ENCODE results near the gene IRGQ. TPM values are rescaled to one million over a fixed set of nuclear protein-coding genes. Genes with fewer than 3 reads are reported as not detected.
"Not testable (repeated sequence)": the region's sequence is repeated elsewhere in the genome, so short reads cannot be mapped to it uniquely, and the experiment has no call there.

The IRGQ gene
- total RNA-seq, 8 experiments from 2014 or later, result 17.2 to 46.5 (median 29.0) TPM

DNA sequence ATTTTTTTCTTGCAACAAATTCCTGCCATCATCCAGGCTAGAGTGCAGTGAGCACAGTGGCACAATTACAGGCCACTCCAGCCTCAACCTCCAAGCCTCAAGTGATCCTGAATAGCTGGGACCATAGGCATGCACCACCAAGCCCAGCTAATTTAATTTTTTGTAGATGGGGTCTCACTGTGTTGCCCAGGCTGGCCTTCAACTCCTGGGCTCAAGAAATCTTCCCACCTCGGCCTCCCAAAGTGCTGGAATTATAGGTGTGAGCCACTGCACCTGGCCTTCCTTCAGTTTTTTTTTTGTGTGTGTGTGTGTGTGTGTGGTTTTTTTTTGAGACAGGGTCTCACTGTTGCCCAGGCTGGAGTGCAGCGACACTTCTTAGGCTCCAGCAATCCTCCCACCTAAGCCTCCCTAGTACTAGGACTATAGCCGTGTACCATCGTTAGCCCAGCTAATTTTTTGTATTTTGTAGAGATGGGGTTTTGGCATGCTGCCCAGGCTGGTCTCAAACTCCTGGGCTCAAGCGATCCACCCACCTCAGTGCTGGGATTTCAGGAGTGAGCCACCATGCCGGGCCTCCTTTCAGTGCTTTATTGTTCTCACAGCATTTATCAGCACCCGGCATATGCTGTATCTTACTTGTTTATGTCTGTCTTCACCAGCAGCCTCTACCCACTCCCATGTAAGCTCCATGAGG is 10.1 kb upstream of the IRGQ start:
- ATAC-seq (replicated peaks in 6 of 8), result peak in 1 of 8 experiments; percentile 19
- 56 to 100% (median 88%) methylated on average over 1 to 7 of the region's 7 CpGs; no CpG with 5 or more reads in 3 of the 10 experiments for WGBS, 10 experiments
- Histone ChIP-seq H3K27ac (no peak overlapping the region), H3K4me1 (replicated peaks in 1 of 2) (no peaks in the 10 kb centered on the region), H3K4me3 (no peak overlapping the region)
- in situ Hi-C loops (cut with MboI; ENCODE audit: low pct_unique_long_range_greater_than_20kb in 2 of 9, low sequenced_read_pairs in 9 of 9, unreplicated experiment in 9 of 9), result no loop called here

DNA sequence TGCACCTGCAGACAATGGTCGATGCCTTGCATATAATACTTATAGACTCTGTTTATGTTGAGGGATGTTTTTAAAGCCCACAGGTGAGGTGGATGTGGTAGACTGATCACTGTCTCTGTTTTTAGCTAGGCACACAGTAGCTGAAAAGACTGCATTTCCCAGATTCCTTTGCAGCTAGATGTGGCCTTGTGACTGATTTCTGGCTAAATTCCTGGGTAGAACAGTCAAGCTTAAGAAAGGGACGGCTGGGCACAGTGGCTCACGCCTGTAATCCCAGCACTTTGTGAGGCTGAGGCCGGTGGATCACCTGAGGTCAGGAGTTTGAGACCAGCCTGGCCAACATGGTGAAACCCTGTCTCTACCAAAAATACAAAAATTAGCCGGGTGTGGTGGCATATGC is 4.4 kb upstream of the IRGQ start:
- ATAC-seq (replicated peaks in 6 of 8); H3K27ac ChIP-seq; in situ Hi-C loops (cut with MboI; ENCODE audit: low pct_unique_long_range_greater_than_20kb in 2 of 9, low sequenced_read_pairs in 9 of 9, unreplicated experiment in 9 of 9); H3K4me3 ChIP-seq; H3K4me1 ChIP-seq (replicated peaks in 1 of 2): not testable (repeated sequence)
- WGBS, 10 experiments, result 80 to 100% (median 100%) methylated on average over 1 of the region's 5 CpGs; no CpG with 5 or more reads in 7 of the 10 experiments

DNA sequence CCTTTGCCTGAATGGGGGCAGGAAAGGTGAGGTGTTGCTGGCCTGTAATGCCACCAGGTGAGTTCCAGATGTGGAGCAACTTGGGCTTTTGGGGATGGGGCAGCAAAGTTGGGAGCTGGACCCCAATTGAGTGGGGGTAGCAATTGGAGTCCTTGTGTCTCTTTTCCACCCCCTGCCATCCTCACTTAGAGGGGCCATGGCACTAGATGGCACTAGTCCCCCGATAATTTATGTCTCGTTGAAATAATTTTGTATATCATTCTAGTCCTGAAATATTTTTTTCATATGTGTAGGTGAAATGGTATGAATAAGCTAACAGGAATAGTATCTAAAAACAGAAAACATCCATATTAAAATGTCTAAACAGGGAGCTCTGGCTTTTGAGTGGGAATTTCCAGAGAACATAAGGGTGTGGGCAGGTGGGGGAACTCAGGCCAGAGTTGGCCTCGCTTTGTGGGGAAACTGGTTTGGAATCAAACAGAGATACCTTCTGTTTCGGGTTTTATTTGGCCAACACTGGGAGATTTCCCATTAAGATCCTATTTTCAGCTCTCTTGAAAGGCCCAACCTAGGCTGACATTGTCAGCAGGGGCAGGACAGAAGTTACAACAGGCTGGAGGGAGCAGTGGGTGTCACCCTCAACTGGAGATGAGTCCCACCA is 3.8 kb upstream of the IRGQ start:
- in situ Hi-C loops (cut with MboI; ENCODE audit: low pct_unique_long_range_greater_than_20kb in 2 of 9, low sequenced_read_pairs in 9 of 9, unreplicated experiment in 9 of 9), result no loop called here
- ATAC-seq (replicated peaks in 6 of 8), result no peak
- 52 to 96% (median 80%) methylated on average over 2 to 4 of the region's 4 CpGs; no CpG with 5 or more reads in 1 of the 10 experiments for WGBS, 10 experiments
- peaks cover 3 to 7% of the 10 kb centered on the region in 2 donors for H3K4me1 ChIP-seq (replicated peaks in 1 of 2)
- no peak overlapping the region for H3K27ac ChIP-seq
- H3K4me3 ChIP-seq, result no peak overlapping the region

DNA sequence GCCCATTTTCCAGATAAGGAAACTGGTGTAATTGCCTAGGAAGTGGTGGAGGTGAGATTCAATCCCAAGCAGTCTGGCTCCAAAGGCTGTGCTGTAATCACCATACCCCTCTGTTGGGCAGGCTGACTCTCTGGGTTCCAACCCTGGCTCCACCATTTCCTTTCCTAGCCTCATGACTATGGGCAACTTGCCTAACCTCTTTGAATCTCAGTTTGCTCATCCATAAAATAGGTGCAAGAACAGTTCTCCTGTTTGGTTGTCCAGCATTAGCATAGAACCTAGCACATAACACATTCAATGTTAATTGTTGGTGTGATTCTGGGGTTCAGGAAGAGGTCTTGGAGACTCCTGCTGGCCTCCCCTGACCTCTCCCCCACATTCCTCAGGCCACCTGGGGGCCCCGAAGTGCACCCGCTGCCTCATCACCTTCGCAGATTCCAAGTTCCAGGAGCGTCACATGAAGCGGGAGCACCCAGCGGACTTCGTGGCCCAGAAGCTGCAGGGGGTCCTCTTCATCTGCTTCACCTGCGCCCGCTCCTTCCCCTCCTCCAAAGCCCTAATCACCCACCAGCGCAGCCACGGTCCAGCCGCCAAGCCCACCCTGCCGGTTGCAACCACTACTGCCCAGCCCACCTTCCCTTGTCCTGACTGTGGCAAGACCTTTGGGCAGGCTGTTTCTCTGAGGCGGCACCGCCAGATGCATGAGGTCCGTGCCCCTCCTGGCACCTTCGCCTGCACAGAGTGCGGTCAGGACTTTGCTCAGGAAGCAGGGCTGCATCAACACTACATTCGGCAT is 2.7 kb upstream of the IRGQ start:
- H3K4me1 ChIP-seq (replicated peaks in 1 of 2), result peaks cover 11 to 16% of the 10 kb centered on the region in 2 donors
- H3K4me3 ChIP-seq, result no peak overlapping the region
- ATAC-seq (replicated peaks in 6 of 8), result no peak
- in situ Hi-C loops (cut with MboI; ENCODE audit: low pct_unique_long_range_greater_than_20kb in 2 of 9, low sequenced_read_pairs in 9 of 9, unreplicated experiment in 9 of 9), result no loop called here
- no peak overlapping the region for H3K27ac ChIP-seq
- WGBS, 10 experiments, result 75 to 100% (median 94%) methylated on average over 1 to 9 of the region's 19 CpGs; no CpG with 5 or more reads in 5 of the 10 experiments

DNA sequence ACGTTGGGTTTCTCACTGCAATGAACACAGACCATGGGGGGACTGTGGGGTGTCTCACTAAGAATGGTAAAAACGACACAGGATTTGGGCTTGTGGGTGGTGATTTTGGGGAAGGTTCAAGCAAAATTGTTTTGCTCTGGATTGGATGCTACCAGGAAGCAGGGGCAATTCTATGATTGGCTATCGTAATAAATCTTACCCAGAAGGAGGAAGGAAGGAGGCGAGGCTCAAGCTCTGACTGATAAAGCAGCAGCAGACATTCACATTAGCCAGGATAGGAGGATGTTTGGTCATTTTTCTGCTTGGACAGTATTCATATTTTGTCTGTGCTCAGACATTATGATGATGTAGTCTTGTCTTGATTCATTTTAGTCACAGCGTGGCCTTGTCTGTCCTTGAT is 1.9 kb upstream of the IRGQ start:
- ATAC-seq (replicated peaks in 6 of 8), result no peak
- 10 to 86% (median 61%) methylated on average over 1 to 5 of the region's 5 CpGs; no CpG with 5 or more reads in 2 of the 10 experiments for WGBS, 10 experiments
- Histone ChIP-seq H3K4me3 (no peak overlapping the region), H3K27ac (no peak overlapping the region), H3K4me1 (replicated peaks in 1 of 2) (peaks cover 12 to 16% of the 10 kb centered on the region in 2 donors)
- in situ Hi-C loops (cut with MboI; ENCODE audit: low pct_unique_long_range_greater_than_20kb in 2 of 9, low sequenced_read_pairs in 9 of 9, unreplicated experiment in 9 of 9), result no loop called here

DNA sequence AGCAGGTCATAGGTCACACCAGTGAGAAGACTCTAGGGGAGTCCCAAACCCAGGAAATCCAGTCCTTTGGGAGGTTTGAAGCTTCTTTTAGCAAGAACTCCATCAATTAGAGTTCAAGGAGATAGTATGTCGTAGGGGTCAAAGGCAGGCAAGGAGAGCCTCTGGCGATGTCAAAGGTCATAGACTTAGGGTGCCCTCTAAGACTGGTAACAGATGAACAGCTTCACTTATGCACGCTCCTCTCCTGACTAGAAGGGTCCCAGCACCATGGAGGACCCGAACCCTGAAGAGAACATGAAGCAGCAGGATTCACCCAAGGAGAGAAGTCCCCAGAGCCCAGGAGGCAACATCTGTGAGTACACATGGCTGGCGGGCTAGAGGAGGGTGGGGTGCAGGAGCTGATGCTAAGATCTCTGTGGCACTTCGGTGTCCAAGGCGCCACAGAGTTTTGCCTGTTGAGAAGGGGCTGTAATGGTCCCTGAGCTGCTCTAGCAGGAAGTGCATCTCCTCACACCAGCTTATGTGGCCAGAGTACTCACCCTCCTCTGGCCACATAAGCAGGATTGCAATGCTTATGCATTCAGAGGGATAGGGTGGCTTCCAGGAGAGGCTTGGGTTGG is 1.0 kb upstream of the IRGQ start:
- 0 to 8% (median 0%) methylated on average over 2 to 5 of the region's 7 CpGs; no CpG with 5 or more reads in 6 of the 10 experiments for WGBS, 10 experiments
- in situ Hi-C loops (cut with MboI; ENCODE audit: low pct_unique_long_range_greater_than_20kb in 2 of 9, low sequenced_read_pairs in 9 of 9, unreplicated experiment in 9 of 9), result no loop called here
- ATAC-seq (replicated peaks in 6 of 8), result no peak
- peaks cover 12 to 16% of the 10 kb centered on the region in 2 donors for H3K4me1 ChIP-seq (replicated peaks in 1 of 2)
- H3K27ac ChIP-seq, result peak overlapping the region; percentile 98 to 100
- peak overlapping the region; percentile 35 to 47 (median 43) for H3K4me3 ChIP-seq

DNA sequence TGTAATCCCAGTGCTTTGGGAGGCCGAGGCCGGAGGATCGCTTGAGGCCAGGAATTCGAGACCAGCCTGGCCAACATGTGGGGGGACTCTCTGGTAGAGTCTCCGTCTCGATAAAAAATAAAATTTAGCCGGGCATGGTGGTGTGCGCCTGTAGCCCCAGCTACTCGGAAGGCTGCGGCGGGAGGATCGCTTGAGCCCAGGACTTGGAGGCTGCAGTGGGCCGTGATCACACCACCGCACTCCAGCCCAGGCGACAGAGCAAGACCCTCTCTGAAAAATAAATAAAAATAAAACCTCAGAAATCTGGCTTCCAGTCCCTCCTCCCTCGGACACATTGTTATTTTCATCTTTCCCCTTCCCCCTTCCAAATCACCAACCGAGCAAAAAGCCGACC is 332 bp downstream of the IRGQ start:
- H3K4me1 ChIP-seq (replicated peaks in 1 of 2), result peaks cover 12 to 16% of the 10 kb centered on the region in 2 donors
- peak overlapping the region; percentile 47 to 65 (median 61) for H3K4me3 ChIP-seq
- peak; percentile 9 to 28 (median 23) for ATAC-seq (replicated peaks in 6 of 8)
- 0 to 20% (median 3%) methylated on average over 1 to 16 of the region's 18 CpGs; no CpG with 5 or more reads in 2 of the 10 experiments for WGBS, 10 experiments
- in situ Hi-C loops (cut with MboI; ENCODE audit: low pct_unique_long_range_greater_than_20kb in 2 of 9, low sequenced_read_pairs in 9 of 9, unreplicated experiment in 9 of 9), result no loop called here
- peak overlapping the region; percentile 82 to 83 for H3K27ac ChIP-seq

DNA sequence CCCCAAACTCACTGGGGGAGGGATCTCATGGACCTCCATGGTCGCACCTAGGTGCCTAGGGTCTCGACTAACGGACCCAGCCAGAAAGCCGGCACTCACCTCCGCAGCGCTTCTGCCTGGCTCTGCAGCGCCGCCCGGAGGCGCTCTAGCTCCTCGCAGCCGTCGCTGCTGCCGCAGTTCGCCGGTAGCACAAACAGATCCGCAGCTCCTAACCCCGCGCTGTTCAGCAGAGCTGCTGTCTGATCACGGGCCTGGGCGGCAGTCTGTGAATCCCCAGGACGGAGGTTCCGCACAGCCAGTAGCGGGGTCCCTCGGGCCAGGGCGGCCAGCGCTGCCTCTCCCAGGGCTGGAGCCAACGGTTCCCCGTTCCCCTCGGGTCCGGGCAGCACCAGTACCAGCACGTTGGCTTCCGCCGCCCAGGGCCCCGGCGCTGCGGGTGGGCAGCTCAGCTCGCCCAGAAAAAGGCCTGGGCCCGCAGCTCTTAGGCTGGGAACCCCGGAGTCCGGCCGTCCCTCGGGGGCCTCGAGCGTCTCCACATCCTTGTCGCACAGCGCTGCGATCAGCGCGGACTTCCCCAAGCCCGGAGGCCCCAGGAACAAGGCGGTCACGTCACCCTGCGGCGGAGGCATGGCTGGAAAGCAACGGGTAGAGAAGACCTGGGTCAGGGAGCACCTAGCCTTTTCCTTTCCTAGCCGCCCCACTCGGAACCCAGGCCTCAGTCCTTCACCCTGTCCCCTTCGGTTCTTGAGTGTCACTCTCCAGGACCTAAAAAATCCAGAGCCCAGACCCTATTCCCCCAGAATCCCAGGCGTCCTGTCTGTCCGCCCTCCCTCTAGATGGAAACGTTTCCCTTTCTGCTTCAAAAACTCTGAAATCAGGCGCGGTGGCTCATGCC is 977 bp downstream of the IRGQ start:
- Histone ChIP-seq H3K27ac (peak overlapping the region; percentile 82 to 83), H3K4me3 (peak overlapping the region; percentile 47 to 65 (median 61)), H3K4me1 (replicated peaks in 1 of 2) (peaks cover 12 to 16% of the 10 kb centered on the region in 2 donors)
- WGBS, 10 experiments, result 0 to 10% (median 0%) methylated on average over 1 to 10 of the region's 64 CpGs; no CpG with 5 or more reads in 2 of the 10 experiments
- in situ Hi-C loops (cut with MboI; ENCODE audit: low pct_unique_long_range_greater_than_20kb in 2 of 9, low sequenced_read_pairs in 9 of 9, unreplicated experiment in 9 of 9), result no loop called here
- ATAC-seq (replicated peaks in 6 of 8), result peak in 5 of 8 experiments; percentile 5 to 39 (median 21)

DNA sequence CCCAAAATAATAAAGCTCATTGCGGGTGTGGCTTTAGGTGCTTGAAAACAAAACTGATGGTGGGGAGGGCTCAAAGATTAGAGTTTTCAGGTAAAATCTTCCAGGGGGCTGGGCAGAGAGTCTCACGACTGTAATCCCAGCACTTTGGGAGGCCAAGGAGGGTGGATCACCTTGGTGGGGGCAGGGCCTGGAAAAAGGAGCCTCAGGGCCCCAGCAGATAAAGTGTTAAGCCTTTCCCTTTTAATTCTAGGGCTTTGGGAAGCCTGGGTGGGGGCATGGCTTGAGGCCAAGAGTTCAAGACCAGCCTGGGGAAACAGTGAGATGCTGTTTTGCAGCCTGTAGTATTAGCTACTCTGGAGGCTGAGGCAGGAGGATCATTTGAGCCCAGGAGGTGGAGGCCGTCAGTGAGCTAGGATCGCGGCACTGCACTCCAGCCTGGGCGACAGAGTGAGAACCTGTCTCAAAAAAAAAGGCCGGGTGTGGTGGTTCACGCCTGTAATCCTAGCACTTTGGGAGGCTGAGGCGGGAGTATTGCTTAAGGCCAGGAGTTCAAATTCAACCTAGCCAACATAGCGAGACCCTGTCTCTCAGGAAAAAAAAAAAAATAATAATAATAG is 1.7 kb downstream of the IRGQ start:
- ATAC-seq (replicated peaks in 6 of 8), result no peak
- no peak overlapping the region for H3K27ac ChIP-seq
- 60 to 100% (median 98%) methylated on average over 1 to 9 of the region's 10 CpGs; no CpG with 5 or more reads in 4 of the 10 experiments for WGBS, 10 experiments
- H3K4me3 ChIP-seq, result peak overlapping the region; percentile 47 to 65 (median 61)
- peaks cover 12 to 16% of the 10 kb centered on the region in 2 donors for H3K4me1 ChIP-seq (replicated peaks in 1 of 2)
- in situ Hi-C loops (cut with MboI; ENCODE audit: low pct_unique_long_range_greater_than_20kb in 2 of 9, low sequenced_read_pairs in 9 of 9, unreplicated experiment in 9 of 9), result no loop called here

DNA sequence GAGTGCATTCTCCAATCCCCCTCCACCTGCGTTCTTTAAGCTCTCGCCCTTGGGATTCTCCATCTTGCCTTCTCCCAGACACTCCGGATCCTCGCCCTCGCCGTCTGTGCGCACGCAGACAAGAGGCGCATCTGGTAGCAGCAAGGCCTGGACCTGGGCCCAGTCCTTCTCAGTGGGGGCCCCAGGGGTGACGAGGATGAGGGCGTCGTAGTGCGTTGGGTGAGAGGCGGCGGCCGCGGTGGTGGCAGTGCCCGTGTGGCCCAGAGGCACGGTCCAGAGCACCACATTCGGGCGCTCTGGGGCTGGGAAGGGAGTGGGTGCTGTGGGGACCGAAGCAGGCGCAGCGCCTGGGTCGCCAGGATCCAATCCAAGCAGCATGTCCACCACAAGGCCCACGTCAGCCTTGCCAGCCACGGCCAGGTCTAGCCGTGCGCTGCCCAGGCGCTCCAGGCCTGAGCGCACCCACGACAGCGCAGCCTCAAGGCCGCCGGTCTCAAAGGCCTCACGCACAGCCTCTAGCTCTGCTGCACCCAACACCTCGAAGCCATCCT is 3.1 kb downstream of the IRGQ start:
- Histone ChIP-seq H3K4me3 (no peak overlapping the region), H3K4me1 (replicated peaks in 1 of 2) (peaks cover 12 to 16% of the 10 kb centered on the region in 2 donors), H3K27ac (no peak overlapping the region)
- in situ Hi-C loops (cut with MboI; ENCODE audit: low pct_unique_long_range_greater_than_20kb in 2 of 9, low sequenced_read_pairs in 9 of 9, unreplicated experiment in 9 of 9), result no loop called here
- ATAC-seq (replicated peaks in 6 of 8), result no peak
- WGBS, 10 experiments, result 100% methylated on average over 1 to 6 of the region's 37 CpGs; no CpG with 5 or more reads in 5 of the 10 experiments

All from motor neuron (in vitro differentiated cells).